ENCODE data around the gene STK32B.

- no peak for TF ChIP-seq CTCF (conservative IDR thresholded peaks at IDR 0.05; ENCODE audit: low read depth, low read length)
- TF ChIP-seq EZH2 (IDR thresholded peaks at IDR 0.05; ENCODE audit: borderline replicate concordance, low read depth, low read length, poor library complexity, severe bottlenecking), result no peak
Observed at GRCh38 chr4:5206016-5206790, 154.9 kb downstream of the STK32B start.

Data from A673 (cell line).